Measurements from ENCODE around the gene B3GAT3.

DNA sequence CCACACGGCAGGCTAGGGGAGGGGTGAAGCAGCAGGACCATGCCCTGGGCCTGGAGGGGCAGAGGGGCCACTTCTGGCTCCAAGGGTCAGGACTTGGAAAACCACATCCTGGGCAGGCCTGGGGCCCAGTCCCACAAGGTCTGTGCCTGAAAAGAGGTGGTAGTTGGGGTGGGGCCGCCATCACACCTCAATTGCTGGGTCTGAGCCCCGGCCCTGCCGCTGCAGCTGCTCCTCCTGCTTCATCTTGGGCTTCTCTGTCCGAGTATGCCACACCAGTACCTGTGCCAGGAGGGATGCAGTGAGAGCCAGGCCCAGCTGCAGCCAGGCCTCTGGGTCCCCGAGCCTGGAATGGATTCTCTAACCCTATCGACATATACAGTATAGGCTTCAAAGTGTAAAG is 6.3 kb downstream of the B3GAT3 start:
- TF ChIP-seq, protein P1, sequence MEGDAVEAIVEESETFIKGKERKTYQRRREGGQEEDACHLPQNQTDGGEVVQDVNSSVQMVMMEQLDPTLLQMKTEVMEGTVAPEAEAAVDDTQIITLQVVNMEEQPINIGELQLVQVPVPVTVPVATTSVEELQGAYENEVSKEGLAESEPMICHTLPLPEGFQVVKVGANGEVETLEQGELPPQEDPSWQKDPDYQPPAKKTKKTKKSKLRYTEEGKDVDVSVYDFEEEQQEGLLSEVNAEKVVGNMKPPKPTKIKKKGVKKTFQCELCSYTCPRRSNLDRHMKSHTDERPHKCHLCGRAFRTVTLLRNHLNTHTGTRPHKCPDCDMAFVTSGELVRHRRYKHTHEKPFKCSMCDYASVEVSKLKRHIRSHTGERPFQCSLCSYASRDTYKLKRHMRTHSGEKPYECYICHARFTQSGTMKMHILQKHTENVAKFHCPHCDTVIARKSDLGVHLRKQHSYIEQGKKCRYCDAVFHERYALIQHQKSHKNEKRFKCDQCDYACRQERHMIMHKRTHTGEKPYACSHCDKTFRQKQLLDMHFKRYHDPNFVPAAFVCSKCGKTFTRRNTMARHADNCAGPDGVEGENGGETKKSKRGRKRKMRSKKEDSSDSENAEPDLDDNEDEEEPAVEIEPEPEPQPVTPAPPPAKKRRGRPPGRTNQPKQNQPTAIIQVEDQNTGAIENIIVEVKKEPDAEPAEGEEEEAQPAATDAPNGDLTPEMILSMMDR (IDR thresholded peaks at IDR 0.05), result no peak
- TF ChIP-seq POLR2A (IDR thresholded peaks at IDR 0.05) (no peak), POLR2AphosphoS5 (IDR thresholded peaks at IDR 0.05) (no peak), EP300 (IDR thresholded peaks at IDR 0.05) (no peak)
